Measurements from ENCODE around the gene RSPH3. TPM values are rescaled to one million over a fixed set of nuclear protein-coding genes. Genes with fewer than 3 reads are reported as not detected.

The RSPH3 gene
- total and polyA plus RNA-seq, 2 of the 13 experiments (the other 11 are each of a cell fraction or from before 2014, with no cell fraction given), result 1.3 to 3.5 TPM

GRCh38 chr6:158999666-159000403 is at the start of gene RSPH3 (continued):
- TF ChIP-seq MYPOP (CRISPR knock-in tag; IDR thresholded peaks at IDR 0.05) (peak; percentile 95), ZEB1 (IDR thresholded peaks at IDR 0.05; ENCODE audit: insufficient replicate concordance, low read depth) (no peak), ZMYM4 (CRISPR knock-in tag; IDR thresholded peaks at IDR 0.05) (peak; percentile 98), NBN (conservative IDR thresholded peaks at IDR 0.05) (no peak), NR2F1 (CRISPR knock-in tag; IDR thresholded peaks at IDR 0.05) (0 out of 4 replicates have a peak, but pooled peaks have one; percentile 10), PBX2 (CRISPR knock-in tag; IDR thresholded peaks at IDR 0.05) (no peak), KLF16 (CRISPR knock-in tag; IDR thresholded peaks at IDR 0.05) (peak; percentile 39 to 91; a peak in 2 of 4 replicates), SOX6 (IDR thresholded peaks at IDR 0.05) (no peak), SOX6 (CRISPR knock-in tag; IDR thresholded peaks at IDR 0.05) (peak; percentile 85; the same call in 1 of the 2 replicates), TARDBP (CRISPR knock-in tag; IDR thresholded peaks at IDR 0.05) (no peak; the same call in 1 of the 2 replicates), HDAC6 (IDR thresholded peaks at IDR 0.05; ENCODE audit: low read depth, low read length) (no peak), ZMYM2 (CRISPR knock-in tag; IDR thresholded peaks at IDR 0.05) (peak; percentile 69; the same call in 1 of the 2 replicates), E2F1 (CRISPR knock-in tag; IDR thresholded peaks at IDR 0.05) (peak; percentile 92), ZNF331 (CRISPR knock-in tag; IDR thresholded peaks at IDR 0.05) (peak; percentile 88; the same call in 1 of the 2 replicates), ZNF160 (CRISPR knock-in tag; IDR thresholded peaks at IDR 0.05) (peak; percentile 95; the same call in 1 of the 2 replicates), SALL1 (CRISPR knock-in tag; IDR thresholded peaks at IDR 0.05) (peak; percentile 98), RBM39 (IDR thresholded peaks at IDR 0.05; ENCODE audit: low read depth, low read length, poor library complexity, severe bottlenecking) (peak; percentile 86), PLSCR1 (CRISPR knock-in tag; IDR thresholded peaks at IDR 0.05; ENCODE audit: borderline replicate concordance) (peak; percentile 92; the same call in 1 of the 2 replicates), TAF1 (CRISPR knock-in tag; IDR thresholded peaks at IDR 0.05) (peak; percentile 93), ZNF615 (CRISPR knock-in tag; IDR thresholded peaks at IDR 0.05; ENCODE audit: borderline replicate concordance) (peak; percentile 76; the same call in 1 of the 2 replicates), GMEB2 (CRISPR knock-in tag; IDR thresholded peaks at IDR 0.05; ENCODE audit: low read depth) (0 out of 2 replicates have a peak, but pooled peaks have one; percentile 16), XBP1 (CRISPR knock-in tag; IDR thresholded peaks at IDR 0.05) (peak; percentile 76), ZNF878 (CRISPR knock-in tag; IDR thresholded peaks at IDR 0.05) (peak; percentile 96), ZNF567 (CRISPR knock-in tag; IDR thresholded peaks at IDR 0.05; ENCODE audit: borderline replicate concordance) (peak; percentile 77; the same call in 1 of the 2 replicates)
